ENCODE measurements around the gene KLRC3. TPM values are rescaled to one million over a fixed set of nuclear protein-coding genes. Genes with fewer than 3 reads are reported as not detected.
"Not testable (repeated sequence)": the region's sequence is repeated elsewhere in the genome, so short reads cannot be mapped to it uniquely, and the experiment has no call there.

The KLRC3 gene
- total and polyA plus RNA-seq, 2 of the 13 experiments (the other 11 are each of a cell fraction or from before 2014, with no cell fraction given) = not detected

DNA sequence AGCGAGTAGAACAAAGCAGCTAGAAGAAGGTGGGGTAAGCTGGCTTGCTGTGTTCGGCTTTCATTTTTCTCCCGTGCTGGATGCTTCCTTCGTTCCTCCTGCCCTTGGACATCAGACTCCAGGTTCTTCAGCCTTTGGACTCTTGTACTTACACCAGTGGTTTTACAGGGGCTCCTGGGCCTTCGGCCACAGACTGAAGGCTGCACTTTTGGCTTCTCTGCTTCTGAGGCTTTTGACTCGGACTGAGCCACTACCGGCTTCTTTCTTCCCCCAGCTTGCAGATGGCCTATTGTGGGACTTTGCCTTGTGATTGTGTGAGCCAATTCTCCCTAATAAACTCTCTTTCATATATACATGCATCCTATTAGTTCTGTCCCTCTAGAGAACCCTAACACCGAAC, 5.5 kb upstream of the KLRC3 start:
- H3K27me3 ChIP-seq (ENCODE audit: control insufficient read depth in 1 of 2, insufficient read depth in 2 of 2, low read length in 2 of 2); DNase-seq (ENCODE audit: low spot score); H3K4me3 ChIP-seq (replicated peaks in 1 of 3; ENCODE audit: insufficient read depth in 1 of 3, low read depth in 2 of 3, low read length in 3 of 3); H3K9ac ChIP-seq (ENCODE audit: insufficient read depth, low read depth, low read length); POLR2A ChIA-PET; H4K20me1 ChIP-seq (ENCODE audit: insufficient read depth, low read length); FAIRE-seq; H3K36me3 ChIP-seq (replicated peaks in 1 of 2; ENCODE audit: control insufficient read depth in 1 of 2, insufficient read depth in 2 of 2, low read length in 2 of 2); H3K9me3 ChIP-seq (ENCODE audit: low read length); BruUV-seq (replicated peaks); CTCF ChIA-PET (ENCODE audit: low intra/inter-chr PET ratio, low total read pairs); intact Hi-C loops (cut with micrococcal nuclease; ENCODE audit: unreplicated experiment); H3K27ac ChIP-seq (ENCODE audit: extremely low read length, insufficient read depth, low read length); H3K4me1 ChIP-seq (ENCODE audit: insufficient read depth, low read length); H2AFZ ChIP-seq (ENCODE audit: low read length); in situ Hi-C loops (cut with HindIII; ENCODE audit: extremely low pct_ligation_motif_present, low pct_unique_long_range_greater_than_20kb); H3K79me2 ChIP-seq (ENCODE audit: insufficient read depth, low read length); ATAC-seq; H3K4me2 ChIP-seq (ENCODE audit: low read depth, low read length): not testable (repeated sequence)
- 61% methylated on average over 7 of the region's 8 CpGs for WGBS (ENCODE audit: low lambda C conversion rate)

DNA sequence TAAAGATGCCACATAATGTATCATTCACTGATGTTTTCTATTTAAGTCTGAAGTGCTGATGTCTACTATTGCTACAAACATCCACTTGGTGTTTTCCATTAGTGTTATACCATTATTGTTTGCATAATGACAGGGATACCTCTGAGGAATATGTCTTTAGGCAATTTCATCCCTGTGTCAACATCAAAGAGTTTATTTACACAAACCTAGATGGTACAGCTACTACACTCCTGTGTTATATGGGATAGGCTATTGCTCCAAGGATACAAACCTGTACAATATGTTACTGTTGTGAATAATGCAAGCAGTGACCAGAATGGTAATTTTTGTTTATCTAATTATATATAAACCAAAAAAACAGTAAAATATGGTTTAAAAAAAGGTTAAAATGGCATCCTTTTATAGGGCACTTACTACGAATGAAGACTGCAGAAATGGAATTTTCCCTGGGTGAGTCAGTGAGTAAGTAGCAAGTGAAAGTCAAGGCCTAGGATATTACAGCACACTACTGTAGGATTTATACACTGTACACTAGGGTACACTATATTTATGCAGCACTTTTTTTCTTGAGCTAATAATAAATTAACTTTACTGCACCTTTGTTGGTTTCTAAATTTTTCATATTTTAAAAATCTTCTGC, 4.0 kb upstream of the KLRC3 start:
- BruUV-seq (replicated peaks); H2AFZ ChIP-seq (ENCODE audit: low read length); intact Hi-C loops (cut with micrococcal nuclease; ENCODE audit: unreplicated experiment); H3K27me3 ChIP-seq (ENCODE audit: control insufficient read depth in 1 of 2, insufficient read depth in 2 of 2, low read length in 2 of 2); H3K9ac ChIP-seq (ENCODE audit: insufficient read depth, low read depth, low read length); H3K4me2 ChIP-seq (ENCODE audit: low read depth, low read length); DNase-seq (ENCODE audit: low spot score); H3K4me3 ChIP-seq (replicated peaks in 1 of 3; ENCODE audit: insufficient read depth in 1 of 3, low read depth in 2 of 3, low read length in 3 of 3); H4K20me1 ChIP-seq (ENCODE audit: insufficient read depth, low read length); H3K9me3 ChIP-seq (ENCODE audit: low read length); CTCF ChIA-PET (ENCODE audit: low intra/inter-chr PET ratio, low total read pairs); H3K79me2 ChIP-seq (ENCODE audit: insufficient read depth, low read length); H3K27ac ChIP-seq (ENCODE audit: extremely low read length, insufficient read depth, low read length); H3K4me1 ChIP-seq (ENCODE audit: insufficient read depth, low read length); H3K36me3 ChIP-seq (replicated peaks in 1 of 2; ENCODE audit: control insufficient read depth in 1 of 2, insufficient read depth in 2 of 2, low read length in 2 of 2); in situ Hi-C loops (cut with HindIII; ENCODE audit: extremely low pct_ligation_motif_present, low pct_unique_long_range_greater_than_20kb); FAIRE-seq; POLR2A ChIA-PET: not testable (repeated sequence)
- peak; percentile 54; the same call in 2 of the 3 replicates for ATAC-seq
- 0% methylated on average over 1 of the region's 1 CpG for WGBS (ENCODE audit: low lambda C conversion rate)

DNA sequence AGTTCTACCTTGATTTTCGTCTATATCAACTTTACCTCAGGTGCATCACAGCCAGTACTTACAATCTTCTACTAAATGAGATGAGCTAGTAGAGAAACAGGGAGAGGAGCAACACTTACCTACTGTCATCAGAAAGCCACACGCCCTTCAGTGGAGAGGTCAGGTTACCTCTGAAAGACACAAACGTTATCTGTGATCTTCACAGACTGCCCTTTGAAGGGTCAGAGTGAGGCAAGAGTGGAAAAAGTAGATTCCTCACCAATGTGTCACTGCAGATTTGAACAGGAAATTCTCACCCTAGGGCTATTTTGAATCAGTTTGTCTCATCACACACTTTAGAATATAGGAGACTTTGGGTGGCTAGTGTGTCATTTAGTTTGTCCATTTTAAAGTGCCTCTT, 1.8 kb upstream of the KLRC3 start:
- H3K27ac ChIP-seq (ENCODE audit: extremely low read length, insufficient read depth, low read length); H3K4me2 ChIP-seq (ENCODE audit: low read depth, low read length); H3K9ac ChIP-seq (ENCODE audit: insufficient read depth, low read depth, low read length); H3K4me3 ChIP-seq (replicated peaks in 1 of 3; ENCODE audit: insufficient read depth in 1 of 3, low read depth in 2 of 3, low read length in 3 of 3); H3K27me3 ChIP-seq (ENCODE audit: control insufficient read depth in 1 of 2, insufficient read depth in 2 of 2, low read length in 2 of 2); POLR2A ChIA-PET; H3K9me3 ChIP-seq (ENCODE audit: low read length); FAIRE-seq; in situ Hi-C loops (cut with HindIII; ENCODE audit: extremely low pct_ligation_motif_present, low pct_unique_long_range_greater_than_20kb); H3K79me2 ChIP-seq (ENCODE audit: insufficient read depth, low read length); DNase-seq (ENCODE audit: low spot score); CTCF ChIA-PET (ENCODE audit: low intra/inter-chr PET ratio, low total read pairs); H3K36me3 ChIP-seq (replicated peaks in 1 of 2; ENCODE audit: control insufficient read depth in 1 of 2, insufficient read depth in 2 of 2, low read length in 2 of 2); BruUV-seq (replicated peaks); H3K4me1 ChIP-seq (ENCODE audit: insufficient read depth, low read length); intact Hi-C loops (cut with micrococcal nuclease; ENCODE audit: unreplicated experiment); H4K20me1 ChIP-seq (ENCODE audit: insufficient read depth, low read length); H2AFZ ChIP-seq (ENCODE audit: low read length); TF ChIP-seq EP300 (CRISPR knock-in tag; IDR thresholded peaks at IDR 0.05; ENCODE audit: borderline replicate concordance): not testable (repeated sequence)
- 0% methylated on average over 1 of the region's 3 CpGs for WGBS (ENCODE audit: low lambda C conversion rate)
- ATAC-seq = peak; percentile 91
- peak; percentile 77; the same call in 1 of the 2 replicates for TF ChIP-seq HMG20A (CRISPR knock-in tag; IDR thresholded peaks at IDR 0.05; ENCODE audit: borderline replicate concordance)
- peak; percentile 29; the same call in 1 of the 2 replicates for TF ChIP-seq RXRB (CRISPR knock-in tag; IDR thresholded peaks at IDR 0.05; ENCODE audit: borderline replicate concordance)
- peak; percentile 56 for TF ChIP-seq GATAD2A (CRISPR knock-in tag; IDR thresholded peaks at IDR 0.05)
- TF ChIP-seq CEBPG (CRISPR knock-in tag; IDR thresholded peaks at IDR 0.05) = peak; percentile 52
- peak; percentile 69 for TF ChIP-seq RARA (CRISPR knock-in tag; IDR thresholded peaks at IDR 0.05)
- TF ChIP-seq, protein P1, sequence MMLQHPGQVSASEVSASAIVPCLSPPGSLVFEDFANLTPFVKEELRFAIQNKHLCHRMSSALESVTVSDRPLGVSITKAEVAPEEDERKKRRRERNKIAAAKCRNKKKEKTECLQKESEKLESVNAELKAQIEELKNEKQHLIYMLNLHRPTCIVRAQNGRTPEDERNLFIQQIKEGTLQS (CRISPR knock-in tag; IDR thresholded peaks at IDR 0.05) = peak; percentile 72
- 0 out of 4 replicates have a peak, but pooled peaks of 1 of the 2 experiments have one; percentile 10 for TF ChIP-seq EP300 (IDR thresholded peaks at IDR 0.05; ENCODE audit: low read depth in 2 of 2, low read length in 2 of 2)

All from HepG2 (cell line).